H1 (cell line): ENCODE results near the gene BCAR3. TPM values are rescaled to one million over a fixed set of nuclear protein-coding genes. Genes with fewer than 3 reads are reported as not detected.

Source experiments
- CTCF ChIA-PET: fragments of 300-600 bp; sonication (Branson Sonifier 250); formaldehyde crosslinking; loops from one replicate; lab custom pipeline; 2021; ENCODE audit not compliant: partially characterized antibody; lab: Charles Lee
- POLR2A ChIA-PET: fragments of 300-600 bp; sonication (Branson Sonifier 250); formaldehyde crosslinking; loops from one replicate; lab custom pipeline; 2021; ENCODE audit warnings: inconsistent platforms; ENCODE audit not compliant: partially characterized antibody; lab: Charles Lee
- DNase-seq, 2 experiments: peaks; one replicate each; pipeline versions ENCODE4 v3.0.0 to v3.0.0-alpha.2; 2010 to 2022; ENCODE audit warnings: low spot score in 2 of 2, low read depth in 1 of 2, mixed read lengths in 1 of 2
- FAIRE-seq: peaks from 2 replicates; lab custom pipeline; 2011; peaks lifted over from hg19 to GRCh38; lab: Jason Lieb, UNC
- H2AFZ ChIP-seq: 2 replicates; pipeline ENCODE4 v1.8.1; 2012; ENCODE audit warnings: low read length, inconsistent platforms
- H2AK5ac ChIP-seq: 2 replicates; pipeline ENCODE4 v1.6.1; 2013; ENCODE audit warnings: low read depth, low read length
- H2BK120ac ChIP-seq: replicated peaks from 2 replicates; pipeline ENCODE3; 2013; ENCODE audit warnings: low read depth, low read length, inconsistent platforms
- H2BK12ac ChIP-seq: 2 replicates; pipeline ENCODE4 v1.6.1; 2013; ENCODE audit warnings: low read depth, low read length
- H2BK15ac ChIP-seq: 2 replicates; pipeline ENCODE4 v1.6.1; 2013; ENCODE audit warnings: low read length
- H2BK20ac ChIP-seq: 2 replicates; pipeline ENCODE4 v1.6.1; 2013; ENCODE audit warnings: low read length
- H2BK5ac ChIP-seq: 2 replicates; pipeline ENCODE4 v1.6.1; 2013; ENCODE audit warnings: low read depth, low read length
- H3K14ac ChIP-seq: 2 replicates; pipeline ENCODE4 v1.6.1; 2013; ENCODE audit warnings: inconsistent platforms; ENCODE audit not compliant: insufficient read length
- H3K18ac ChIP-seq: 2 replicates; pipeline ENCODE4 v1.6.1; 2013; ENCODE audit warnings: low read length; ENCODE audit errors: extremely low read depth
- H3K23ac ChIP-seq: 2 replicates; pipeline ENCODE4 v1.6.1; 2013; ENCODE audit warnings: inconsistent platforms; ENCODE audit not compliant: insufficient read length
- H3K23me2 ChIP-seq: 2 replicates; pipeline ENCODE4 v1.6.1; 2013; ENCODE audit warnings: low read depth, low read length
- H3K27ac ChIP-seq: 2 replicates; pipeline ENCODE4 v1.6.1; 2011; ENCODE audit warnings: low read depth, low read length, inconsistent platforms
- H3K27me3 ChIP-seq, 4 experiments: replicated peaks in 1 of 4; 1 replicate in 1 of 4; 2 replicates in 3 of 4; pipeline versions ENCODE4 v1.6.1 to v1.8.1; 2011 to 2013; ENCODE audit warnings: low read length in 3 of 4, mild to moderate bottlenecking in 3 of 4, inconsistent platforms in 2 of 4, mixed read lengths in 2 of 4, moderate library complexity in 1 of 4; ENCODE audit not compliant: control insufficient read depth in 3 of 4, insufficient read depth in 3 of 4; ENCODE audit errors: extremely low read depth in 1 of 4
- H3K36me3 ChIP-seq, 4 experiments: 2 replicates each; pipeline versions ENCODE4 v1.6.1 to v1.8.1; 2011 to 2013; ENCODE audit warnings: mild to moderate bottlenecking in 4 of 4, low read length in 3 of 4, moderate library complexity in 2 of 4, control low read depth in 1 of 4, inconsistent platforms in 1 of 4; ENCODE audit not compliant: insufficient read depth in 4 of 4, control insufficient read depth in 2 of 4
- H3K4ac ChIP-seq: replicated peaks from 2 replicates; pipeline ENCODE3; 2013; ENCODE audit warnings: low read length, low read depth, mixed read lengths, inconsistent platforms; ENCODE audit not compliant: insufficient read length
- H3K4me1 ChIP-seq, 4 experiments: replicated peaks in 1 of 4; 1 replicate in 1 of 4; 2 replicates in 3 of 4; pipeline versions ENCODE4 v1.6.1 to v1.8.1; 2011 to 2013; ENCODE audit warnings: low read length in 3 of 4, inconsistent platforms in 2 of 4, mixed read lengths in 1 of 4; ENCODE audit not compliant: insufficient read depth in 4 of 4, control insufficient read depth in 3 of 4
- H3K4me2 ChIP-seq, 2 experiments: 2 replicates each; pipeline versions ENCODE4 v1.6.1 to v1.8.1; 2011 to 2013; ENCODE audit warnings: low read depth in 2 of 2, low read length in 2 of 2, control low read depth in 1 of 2, inconsistent platforms in 1 of 2, mild to moderate bottlenecking in 1 of 2; ENCODE audit not compliant: insufficient read depth in 1 of 2
- H3K4me3 ChIP-seq, 4 experiments: fragments of 200-600, 300-600 bp in 1 of 4; sonication (generic), shearing (Covaris generic), sonication (Bioruptor Twin) in 1 of 4; 2 replicates each; pipeline versions ENCODE4 v1.5.1 to v1.8.1; 2011 to 2016; ENCODE audit warnings: low read length in 4 of 4, low read depth in 3 of 4, control low read depth in 2 of 4, inconsistent platforms in 2 of 4, mild to moderate bottlenecking in 2 of 4, mixed read lengths in 1 of 4, moderate library complexity in 1 of 4; ENCODE audit not compliant: insufficient read depth in 2 of 4; ENCODE audit errors: extremely low read depth in 1 of 4
- H3K56ac ChIP-seq: replicated peaks from 2 replicates; pipeline ENCODE3; 2013; ENCODE audit warnings: low read depth, mild to moderate bottlenecking, mixed read lengths, low read length, inconsistent platforms; ENCODE audit not compliant: insufficient read length
- H3K79me1 ChIP-seq: 2 replicates; pipeline ENCODE4 v1.6.1; 2013; ENCODE audit warnings: low read depth, low read length, control low read depth
- H3K79me2 ChIP-seq, 2 experiments: 2 replicates each; pipeline versions ENCODE4 v1.6.1 to v1.8.1; 2012 to 2013; ENCODE audit warnings: low read length in 2 of 2, mild to moderate bottlenecking in 2 of 2, inconsistent platforms in 1 of 2; ENCODE audit not compliant: insufficient read depth in 2 of 2, control insufficient read depth in 1 of 2
- H3K9ac ChIP-seq, 4 experiments: replicated peaks in 1 of 4; 1 replicate in 1 of 4; 2 replicates in 3 of 4; pipeline versions ENCODE4 v1.6.1 to v1.8.1; 2011 to 2013; ENCODE audit warnings: low read depth in 3 of 4, low read length in 3 of 4, control low read depth in 2 of 4, mild to moderate bottlenecking in 2 of 4, moderate library complexity in 2 of 4, inconsistent platforms in 1 of 4; ENCODE audit errors: extremely low read depth in 1 of 4
- H3K9me3 ChIP-seq, 2 experiments: 2 replicates each; pipeline versions ENCODE4 v1.6.1 to v1.8.1; 2012 to 2013; ENCODE audit warnings: mild to moderate bottlenecking in 2 of 2, moderate library complexity in 2 of 2, control low read depth in 1 of 2, inconsistent platforms in 1 of 2, low read depth in 1 of 2, low read length in 1 of 2, mixed read lengths in 1 of 2; ENCODE audit not compliant: insufficient read depth in 2 of 2
- H4K20me1 ChIP-seq, 2 experiments: replicated peaks in 1 of 2; 2 replicates each; pipeline versions ENCODE3 to v1.8.1; 2011 to 2013; ENCODE audit warnings: inconsistent platforms in 2 of 2, low read length in 2 of 2, mild to moderate bottlenecking in 1 of 2; ENCODE audit not compliant: insufficient read depth in 2 of 2, control insufficient read depth in 1 of 2
- H4K5ac ChIP-seq: 2 replicates; pipeline ENCODE4 v1.6.1; 2013; ENCODE audit warnings: low read length, low read depth, mixed read lengths, inconsistent platforms; ENCODE audit not compliant: insufficient read length
- H4K8ac ChIP-seq: 2 replicates; pipeline ENCODE4 v1.8.0; 2013; ENCODE audit warnings: mild to moderate bottlenecking, moderate library complexity, low read length, inconsistent platforms; ENCODE audit not compliant: insufficient read depth; ENCODE audit errors: extremely low read depth
- H4K91ac ChIP-seq: replicated peaks from 2 replicates; pipeline ENCODE3; 2013; ENCODE audit warnings: low read length, mixed read lengths, inconsistent platforms; ENCODE audit not compliant: insufficient read length
- GABPA ChIP-seq: IDR thresholded peaks from 2 replicates; pipeline ENCODE4 v1.6.1; 2011; ENCODE audit warnings: mild to moderate bottlenecking, low read length, moderate library complexity, borderline replicate concordance; ENCODE audit not compliant: insufficient read depth
- HDAC6 ChIP-seq: IDR thresholded peaks from one replicate; pipeline ENCODE4 v1.7.1; 2012; ENCODE audit warnings: low read depth, mild to moderate bottlenecking, inconsistent platforms, low read length, moderate library complexity
- JUND ChIP-seq: IDR thresholded peaks from 2 replicates; pipeline ENCODE4 v1.6.1; 2011; ENCODE audit warnings: mild to moderate bottlenecking, improper control_type of control experiment, low read length
- NRF1 ChIP-seq: IDR thresholded peaks from 2 replicates; pipeline ENCODE4 v1.6.1; 2011; ENCODE audit warnings: mild to moderate bottlenecking, low read depth, low read length, improper control_type of control experiment
- RFX5 ChIP-seq: IDR thresholded peaks from 2 replicates; pipeline ENCODE4 v1.6.1; 2011; ENCODE audit warnings: low read depth, low read length, improper control_type of control experiment, borderline replicate concordance
- SAP30 ChIP-seq: fragments of 300-600 bp; sonication (generic); IDR thresholded peaks from 2 replicates; pipeline ENCODE4 v1.7.1; 2012; ENCODE audit warnings: low read length, moderate library complexity, mild to moderate bottlenecking, inconsistent platforms; ENCODE audit not compliant: insufficient read depth, insufficient replicate concordance
- SP4 ChIP-seq: IDR thresholded peaks from 2 replicates; pipeline ENCODE4 v1.6.1; 2012; ENCODE audit warnings: low read length, inconsistent platforms
- TCF12 ChIP-seq: IDR thresholded peaks from 2 replicates; pipeline ENCODE4 v1.6.1; 2011; ENCODE audit warnings: low read depth, mild to moderate bottlenecking, low read length
- WGBS, 2 experiments: shearing (Covaris generic) in 1 of 2; methylation state at CpG; one replicate each; pipeline versions ENCODE4 v1.1.6 to v1.1.7; 2013 to 2015; ENCODE audit warnings: low lambda C conversion rate in 2 of 2, mixed read lengths in 2 of 2, inconsistent platforms in 1 of 2, low coverage in 1 of 2, missing lambda C conversion rate in 1 of 2; ENCODE audit not compliant: insufficient replicate concordance in 2 of 2, insufficient coverage in 1 of 2, insufficient read length in 1 of 2; ENCODE audit errors: extremely low coverage in 1 of 2, missing lambda C conversion rate in 1 of 2; 5-methylcytosine and 5-hydroxymethylcytosine counted together
- polyA plus RNA-seq, 7 experiments: library from polyadenylated mRNA; depleted of rRNA in 3 of 7; stranded (reverse) in 5 of 7; unstranded in 2 of 7; fragments of >200 nt in 5 of 7; fragments of 200-250 nt in 2 of 7; gene quantifications; 1 replicate in 5 of 7; 2 replicates in 1 of 7; 4 replicates in 1 of 7; pipeline versions ENCODE4 v1.2.1 to v1.2.3, GENCODE V29; 2011 to 2013; ENCODE audit warnings: missing spikeins in 2 of 7, mixed read lengths in 2 of 7
- total RNA-seq: library from RNA; stranded (reverse); fragmentation: NEBNext Ultra II Directional; extraction: Animal tissue kit (Norgen Biotek cat#: 25700); gene quantifications from 2 replicates; pipeline ENCODE4 v1.2.1, GENCODE V29; 2021
- TF ChIP-seq, protein P1 (sequence below), 3 experiments: IDR thresholded peaks; 1 replicate in 2 of 3; 2 replicates in 1 of 3; pipeline versions ENCODE4 v1.5.1 to v1.6.1; 2011; ENCODE audit warnings: low read length in 3 of 3, mild to moderate bottlenecking in 3 of 3, inconsistent platforms in 2 of 3, low read depth in 1 of 3, moderate library complexity in 1 of 3; ENCODE audit not compliant: insufficient read depth in 1 of 3; ENCODE audit errors: control extremely low read depth in 1 of 3

Gene BCAR3
- total and polyA plus RNA-seq, 2 of the 8 experiments (the other 6 are each of a cell fraction or from before 2014, with no cell fraction given): 5.6 to 9.2 TPM

DNA sequence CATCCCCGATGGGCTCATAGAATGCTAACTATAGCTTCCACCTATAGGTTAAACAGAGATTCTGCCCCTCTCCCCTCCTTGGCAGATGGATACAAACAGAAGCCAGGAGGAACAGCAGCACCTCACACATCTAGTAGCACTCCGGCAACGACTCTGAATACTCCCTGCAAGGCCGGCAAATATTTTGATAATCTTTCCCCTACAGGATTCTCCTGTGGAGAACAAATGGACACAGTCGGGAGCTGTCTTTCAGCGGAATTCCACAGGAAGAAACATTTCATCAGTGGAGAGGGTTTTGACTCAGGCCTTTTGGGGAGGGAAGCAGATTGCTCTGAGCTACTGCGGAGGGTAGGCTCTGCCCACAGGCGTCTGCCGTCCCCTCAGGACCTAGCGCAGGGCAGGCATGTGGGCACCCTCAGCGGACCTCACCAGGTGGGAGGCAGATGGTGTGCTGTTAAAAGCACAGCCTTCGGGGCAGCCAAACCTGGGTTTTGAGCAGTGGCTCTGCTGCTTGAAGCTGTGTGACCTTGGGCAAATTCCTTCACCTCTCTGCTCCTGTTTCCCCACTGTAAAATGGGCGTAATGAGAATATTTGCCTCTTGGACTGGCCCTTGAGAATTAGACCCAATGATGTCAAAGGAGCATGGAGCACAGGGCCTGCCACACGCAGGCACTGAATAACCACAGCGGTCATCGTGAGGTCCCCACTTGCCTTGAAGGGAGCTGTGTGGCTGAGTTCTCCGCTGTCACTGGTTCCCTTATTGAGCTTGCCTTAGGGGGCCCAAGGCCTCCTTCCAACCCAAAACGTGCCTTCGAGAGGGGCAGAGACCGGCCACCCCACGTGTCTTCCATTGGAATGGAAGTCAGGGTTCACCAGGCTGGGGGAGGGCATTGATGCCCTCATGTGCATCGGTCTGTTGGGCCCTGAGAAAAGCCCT, 19.2 kb upstream of the BCAR3 start:
- Histone ChIP-seq H3K79me1 (no peaks in the 10 kb centered on the region), H2BK12ac (no peak overlapping the region), H3K14ac (no peak overlapping the region), H3K4me3 (no peak overlapping the region), H3K23me2 (no peaks in the 10 kb centered on the region), H3K36me3 (no peaks in the 10 kb centered on the region), H3K56ac (no peak overlapping the region), H2AK5ac (no peak overlapping the region), H4K91ac (no peak overlapping the region), H3K79me2 (no peaks in the 10 kb centered on the region), H2BK5ac (no peak overlapping the region), H4K20me1 (no peaks in the 10 kb centered on the region), H2BK120ac (no peak overlapping the region), H3K27me3 (no peaks in the 10 kb centered on the region), H3K27ac (no peak overlapping the region), H4K5ac (no peak overlapping the region), H3K9me3 (no peaks in the 10 kb centered on the region), H4K8ac (peak overlapping the region; percentile 38; the same call in 1 of the 2 replicates), H3K4me2 (no peak overlapping the region), H3K23ac (no peak overlapping the region), H3K4ac (no peak overlapping the region), H2AFZ (no peak overlapping the region), H3K18ac (no peak overlapping the region), H3K9ac (no peak overlapping the region), H2BK20ac (no peak overlapping the region), H3K4me1 (peaks cover 0 to 5% (median 2%) of the 10 kb centered on the region in 4 experiments; a peak in 5 of 7 replicates), H2BK15ac (no peak overlapping the region)
- 83% methylated on average over 22 of the region's 22 CpGs; no CpG with 5 or more reads in 1 of the 2 experiments for WGBS, 2 experiments
- POLR2A ChIA-PET: interaction anchor here (1.7 kb wide), 1 partner anchor 9 kb away, joined by 4 read pairs; no protein-coding TSS in a partner anchor
- CTCF ChIA-PET: interaction anchor here (0.8 to 4.0 kb wide), 6 partner anchors 13 to 70 kb away, joined by 3 to 33 read pairs (median 4); no protein-coding TSS in a partner anchor
- DNase-seq: no peak
- FAIRE-seq: no peak
- TF ChIP-seq HDAC6 (no peak), JUND (no peak), SP4 (no peak), RFX5 (no peak), TCF12 (no peak), NRF1 (no peak), GABPA (no peak), SAP30 (no peak)
- TF ChIP-seq, protein P1, sequence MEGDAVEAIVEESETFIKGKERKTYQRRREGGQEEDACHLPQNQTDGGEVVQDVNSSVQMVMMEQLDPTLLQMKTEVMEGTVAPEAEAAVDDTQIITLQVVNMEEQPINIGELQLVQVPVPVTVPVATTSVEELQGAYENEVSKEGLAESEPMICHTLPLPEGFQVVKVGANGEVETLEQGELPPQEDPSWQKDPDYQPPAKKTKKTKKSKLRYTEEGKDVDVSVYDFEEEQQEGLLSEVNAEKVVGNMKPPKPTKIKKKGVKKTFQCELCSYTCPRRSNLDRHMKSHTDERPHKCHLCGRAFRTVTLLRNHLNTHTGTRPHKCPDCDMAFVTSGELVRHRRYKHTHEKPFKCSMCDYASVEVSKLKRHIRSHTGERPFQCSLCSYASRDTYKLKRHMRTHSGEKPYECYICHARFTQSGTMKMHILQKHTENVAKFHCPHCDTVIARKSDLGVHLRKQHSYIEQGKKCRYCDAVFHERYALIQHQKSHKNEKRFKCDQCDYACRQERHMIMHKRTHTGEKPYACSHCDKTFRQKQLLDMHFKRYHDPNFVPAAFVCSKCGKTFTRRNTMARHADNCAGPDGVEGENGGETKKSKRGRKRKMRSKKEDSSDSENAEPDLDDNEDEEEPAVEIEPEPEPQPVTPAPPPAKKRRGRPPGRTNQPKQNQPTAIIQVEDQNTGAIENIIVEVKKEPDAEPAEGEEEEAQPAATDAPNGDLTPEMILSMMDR (IDR thresholded peaks at IDR 0.05; ENCODE audit: control extremely low read depth in 1 of 3, insufficient read depth in 1 of 3, low read depth in 1 of 3, low read length in 3 of 3): no peak
